Tibial artery (tissue), 4 donors: ENCODE results near the gene ATRNL1.

ENCODE experiments used
- DNase-seq, 2 donors: peaks; one replicate each; pipeline ENCODE4 v3.0.0-alpha.2; 2019
- H3K27ac ChIP-seq, 2 donors: fragments of 200-600 bp; sonication (generic) in 1 of 2; 1 replicate in 1 of 2; 2 replicates in 1 of 2; pipeline ENCODE4 v1.5.1; 2018 to 2019; ENCODE audit warnings: mild to moderate bottlenecking in 1 of 2
- H3K27me3 ChIP-seq, 2 donors: fragments of 200-600 bp; sonication (generic) in 1 of 2; one replicate each; pipeline versions ENCODE4 v1.5.1 to v1.6.0; 2016 to 2019
- H3K36me3 ChIP-seq, 3 donors: fragments of 200-600 bp; sonication (generic) in 2 of 3; one replicate each; pipeline ENCODE4 v1.5.1; 2016 to 2019; ENCODE audit warnings: mild to moderate bottlenecking in 2 of 3
- H3K4me1 ChIP-seq, 4 donors: fragments of 200-600 bp; sonication (generic) in 2 of 4; 1 replicate in 3 of 4; 2 replicates in 1 of 4; pipeline ENCODE4 v1.5.1; 2016 to 2019
- H3K4me3 ChIP-seq, 2 donors: fragments of 200-600 bp; sonication (generic) in 1 of 2; 1 replicate in 1 of 2; 2 replicates in 1 of 2; pipeline ENCODE4 v1.5.1; 2018 to 2019; ENCODE audit warnings: mild to moderate bottlenecking in 2 of 2
- H3K9me3 ChIP-seq, 3 donors: fragments of 200-600 bp; sonication (generic) in 1 of 3; one replicate each; pipeline ENCODE4 v1.5.1; 2016 to 2019
- CTCF ChIP-seq, 2 experiments: fragments of 200-600 bp in 1 of 2; fragments of 450-650 bp in 1 of 2; IDR thresholded peaks; one replicate each; pipeline ENCODE4 v1.5.1; 2017 to 2019; ENCODE audit warnings: antibody characterized with exemption in 2 of 2, mild to moderate bottlenecking in 1 of 2, moderate library complexity in 1 of 2
- intact Hi-C: fragments of 100-400 bp; cut with DNase I; formaldehyde crosslinking; loops from one replicate; pipeline ENCODE4 v1.15.0; 2023; ENCODE audit warnings: low total_unique reads

Gene ATRNL1

GRCh38 chr10:115436999-115437398 is 343.8 kb downstream of the ATRNL1 start:
- H3K9me3 ChIP-seq, result no peaks in the 10 kb centered on the region
- no peak overlapping the region for H3K27ac ChIP-seq
- H3K36me3 ChIP-seq, result no peaks in the 10 kb centered on the region
- H3K4me1 ChIP-seq, result no peaks in the 10 kb centered on the region
- no peak for DNase-seq
- H3K27me3 ChIP-seq, result no peaks in the 10 kb centered on the region
- no peak for TF ChIP-seq CTCF (IDR thresholded peaks at IDR 0.05)
- intact Hi-C loops, result no loop called here
- no peak overlapping the region for H3K4me3 ChIP-seq

GRCh38 chr10:115441907-115442545 is 348.9 kb downstream of the ATRNL1 start:
- no peak overlapping the region for H3K27ac ChIP-seq
- H3K4me3 ChIP-seq, result no peak overlapping the region
- intact Hi-C loops, result no loop called here
- no peaks in the 10 kb centered on the region for H3K4me1 ChIP-seq
- H3K9me3 ChIP-seq, result no peaks in the 10 kb centered on the region
- H3K36me3 ChIP-seq, result no peaks in the 10 kb centered on the region
- DNase-seq, result no peak
- no peak for TF ChIP-seq CTCF (IDR thresholded peaks at IDR 0.05)
- H3K27me3 ChIP-seq, result no peaks in the 10 kb centered on the region

GRCh38 chr10:115456812-115457211 is 363.6 kb downstream of the ATRNL1 start:
- Histone ChIP-seq H3K9me3 (peaks cover 0 to 4% (median 0%) of the 10 kb centered on the region in 3 donors), H3K4me3 (no peak overlapping the region), H3K27me3 (no peaks in the 10 kb centered on the region), H3K36me3 (no peaks in the 10 kb centered on the region), H3K4me1 (no peaks in the 10 kb centered on the region), H3K27ac (no peak overlapping the region)
- no peak for TF ChIP-seq CTCF (IDR thresholded peaks at IDR 0.05)
- intact Hi-C loops, result no loop called here
- no peak for DNase-seq

- H3K27ac ChIP-seq, result no peak overlapping the region
- H3K9me3 ChIP-seq, result no peaks in the 10 kb centered on the region
- no peak overlapping the region for H3K4me3 ChIP-seq
- H3K27me3 ChIP-seq, result no peaks in the 10 kb centered on the region
- intact Hi-C loops, result no loop called here
- no peak for TF ChIP-seq CTCF (IDR thresholded peaks at IDR 0.05)
- DNase-seq, result no peak
- H3K36me3 ChIP-seq, result no peaks in the 10 kb centered on the region
- H3K4me1 ChIP-seq, result no peaks in the 10 kb centered on the region
Observed at GRCh38 chr10:115483294-115483693, 390.1 kb downstream of the ATRNL1 start.

GRCh38 chr10:115491526-115492140 is 398.5 kb downstream of the ATRNL1 start:
- H3K4me1 ChIP-seq, result no peaks in the 10 kb centered on the region
- H3K9me3 ChIP-seq, result peaks cover 0 to 3% (median 0%) of the 10 kb centered on the region in 3 donors
- H3K27ac ChIP-seq, result no peak overlapping the region
- no peak for TF ChIP-seq CTCF (IDR thresholded peaks at IDR 0.05)
- H3K36me3 ChIP-seq, result no peaks in the 10 kb centered on the region
- DNase-seq, result no peak
- no peaks in the 10 kb centered on the region for H3K27me3 ChIP-seq
- no peak overlapping the region for H3K4me3 ChIP-seq
- intact Hi-C loops, result no loop called here
